Tibial nerve (tissue), 3 donors: ENCODE data around the gene CDC42EP3.

ENCODE experiments used
- CTCF ChIP-seq, 5 experiments: fragments of 200-600 bp in 3 of 5; fragments of 450-650 bp in 2 of 5; sonication (generic) in 3 of 5; IDR thresholded peaks; one replicate each; pipeline ENCODE4 v1.5.1; 2016 to 2019; ENCODE audit warnings: antibody characterized with exemption in 5 of 5, mild to moderate bottlenecking in 3 of 5, moderate library complexity in 2 of 5
- POLR2A ChIP-seq, 2 donors: fragments of 450-650 bp; IDR thresholded peaks; one replicate each; pipeline ENCODE4 v1.6.1; 2017; ENCODE audit warnings: antibody characterized with exemption in 2 of 2, mild to moderate bottlenecking in 2 of 2, moderate library complexity in 2 of 2

- TF ChIP-seq CTCF (IDR thresholded peaks at IDR 0.05), result no peak
- TF ChIP-seq POLR2A (IDR thresholded peaks at IDR 0.05), result no peak
These were observed 8.1 kb downstream of the CDC42EP3 start for GRCh38 chr2:37663390-37663789.
